ENCODE results near the gene LARP4B.

LARP4B gene

DNA sequence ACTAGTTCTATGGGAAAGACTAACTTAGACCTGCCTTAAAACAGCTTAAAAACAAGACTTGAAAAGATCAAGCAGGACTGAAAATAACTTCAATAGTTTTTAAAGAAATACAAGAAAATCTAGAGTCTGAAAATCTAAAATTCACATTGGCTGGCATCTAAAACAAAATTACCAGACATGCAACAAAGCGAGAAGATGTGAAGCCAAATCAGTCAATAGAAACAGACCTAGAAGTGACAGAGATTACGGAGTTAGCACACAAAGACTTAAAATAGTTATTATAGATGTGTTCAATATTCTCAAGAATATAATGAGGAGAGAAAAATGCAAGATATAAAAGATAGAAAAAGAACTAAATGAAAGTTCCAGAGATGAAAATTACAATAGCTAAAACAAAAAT, 163.7 kb downstream of the LARP4B start:
- DNase-seq (ENCODE audit: low spot score) = no peak

DNA sequence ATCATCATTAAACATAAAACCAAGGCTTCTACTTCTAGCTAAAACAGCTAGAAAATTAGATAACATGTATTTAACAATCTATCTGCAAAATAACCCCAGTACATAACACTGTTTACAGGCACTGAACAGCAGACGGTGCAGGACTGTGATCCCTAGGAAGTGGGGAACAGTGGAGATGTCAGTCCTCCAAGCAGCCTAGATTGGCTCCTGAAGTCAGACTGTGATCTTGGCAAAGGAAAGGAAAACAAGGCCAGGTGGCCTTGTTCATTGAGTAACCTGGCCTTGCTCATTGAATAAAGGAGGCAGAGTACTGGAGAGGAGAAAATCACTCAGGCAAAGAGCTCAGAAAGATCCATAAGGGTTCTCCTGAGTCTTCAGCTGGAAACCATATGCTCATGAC, 164.3 kb downstream of the LARP4B start:
- no peak for DNase-seq (ENCODE audit: low spot score)

GRCh38 chr10:761376-761775, 170.1 kb downstream of the LARP4B start:
- DNase-seq (ENCODE audit: low spot score) = no peak

DNA sequence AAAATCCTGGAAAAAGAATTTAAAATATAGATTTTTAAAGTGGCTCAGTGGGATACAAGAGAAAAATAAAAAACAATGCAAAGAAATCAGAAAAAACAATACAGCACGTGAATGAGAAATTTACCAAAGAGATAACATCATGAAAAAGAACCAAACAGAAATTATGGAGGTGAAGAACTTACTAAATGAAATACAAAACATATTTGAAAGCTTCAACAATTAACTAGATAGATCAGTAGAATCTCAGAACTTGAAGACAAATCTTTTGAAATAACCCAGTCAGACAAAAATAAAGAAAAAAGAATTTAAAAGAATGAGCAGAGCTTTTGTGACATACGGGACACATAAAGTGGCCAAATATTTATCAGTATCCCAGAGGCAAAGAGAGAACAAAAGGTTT, 170.9 kb downstream of the LARP4B start:
- no peak for DNase-seq (ENCODE audit: low spot score)

- no peak for DNase-seq (ENCODE audit: low spot score)
Measured at GRCh38 chr10:759898-760477, 171.5 kb downstream of the LARP4B start.

Data from globus pallidus (tissue), 1 donor.